Nephron progenitor cell (in vitro differentiated cells): Measurements from ENCODE around the gene C1QL1.
A peak's percentile ranks its signal among the peaks of the same experiment; 100 is the strongest.

ENCODE experiments used
- DNase-seq: peaks from one replicate; pipeline ENCODE4 v3.0.0; 2021
- H3K27ac Mint-ChIP-seq: 2 replicates; pipeline ENCODE4 v1.8.0; 2021; ENCODE audit warnings: mild to moderate bottlenecking, moderate library complexity, mixed read lengths
- H3K27me3 Mint-ChIP-seq: 2 replicates; pipeline ENCODE4 v1.8.0; 2021; ENCODE audit warnings: mild to moderate bottlenecking, low read depth, mixed read lengths; ENCODE audit not compliant: poor library complexity
- H3K36me3 Mint-ChIP-seq: 2 replicates; pipeline ENCODE4 v1.8.0; 2021; ENCODE audit warnings: low read depth, mixed read lengths
- H3K4me1 Mint-ChIP-seq: 2 replicates; pipeline ENCODE4 v1.8.0; 2021; ENCODE audit warnings: mixed read lengths
- H3K4me3 Mint-ChIP-seq: 2 replicates; pipeline ENCODE4 v1.8.0; 2021; ENCODE audit warnings: mild to moderate bottlenecking, moderate library complexity, mixed read lengths
- H3K9me3 Mint-ChIP-seq: 2 replicates; pipeline ENCODE4 v1.8.0; 2021; ENCODE audit warnings: mild to moderate bottlenecking, moderate library complexity, mixed read lengths
- CTCF ChIP-seq: fragments of 200-600 bp; sonication (generic); IDR thresholded peaks from 2 replicates; pipeline ENCODE4 v1.5.0; 2021; ENCODE audit warnings: antibody characterized with exemption

C1QL1 gene

GRCh38 chr17:44982113-44982702 lies 14.1 kb upstream of the C1QL1 start:
- Mint-ChIP-seq H3K36me3 (no peaks in the 10 kb centered on the region), H3K4me3 (no peak overlapping the region), H3K27ac (peak overlapping the region; percentile 23), H3K27me3 (peaks cover 42% of the 10 kb centered on the region), H3K9me3 (no peaks in the 10 kb centered on the region), H3K4me1 (peaks cover 69% of the 10 kb centered on the region)
- DNase-seq = no peak
- TF ChIP-seq CTCF = no peak

- Mint-ChIP-seq H3K4me3 (peak overlapping the region; percentile 6), H3K36me3 (no peaks in the 10 kb centered on the region), H3K27me3 (peaks cover 44% of the 10 kb centered on the region), H3K9me3 (no peaks in the 10 kb centered on the region), H3K4me1 (peaks cover 74% of the 10 kb centered on the region), H3K27ac (peak overlapping the region; percentile 37)
- TF ChIP-seq CTCF = no peak
- DNase-seq = no peak
Observed at GRCh38 chr17:44981221-44981968, 13.3 kb upstream of the C1QL1 start.

GRCh38 chr17:44979426-44979995 lies 11.4 kb upstream of the C1QL1 start:
- H3K4me1 Mint-ChIP-seq = peaks cover 76% of the 10 kb centered on the region
- H3K36me3 Mint-ChIP-seq = no peaks in the 10 kb centered on the region
- no peak overlapping the region for H3K27ac Mint-ChIP-seq
- TF ChIP-seq CTCF = no peak
- no peaks in the 10 kb centered on the region for H3K9me3 Mint-ChIP-seq
- DNase-seq = no peak
- H3K4me3 Mint-ChIP-seq = no peak overlapping the region
- H3K27me3 Mint-ChIP-seq = peaks cover 47% of the 10 kb centered on the region

- no peak overlapping the region for H3K4me3 Mint-ChIP-seq
- peaks cover 75% of the 10 kb centered on the region for H3K4me1 Mint-ChIP-seq
- H3K27me3 Mint-ChIP-seq = peaks cover 53% of the 10 kb centered on the region
- no peaks in the 10 kb centered on the region for H3K36me3 Mint-ChIP-seq
- no peak for DNase-seq
- TF ChIP-seq CTCF = no peak
- no peaks in the 10 kb centered on the region for H3K9me3 Mint-ChIP-seq
- H3K27ac Mint-ChIP-seq = no peak overlapping the region
Observed at GRCh38 chr17:44978807-44979206, 10.7 kb upstream of the C1QL1 start.

GRCh38 chr17:44977814-44978550 lies 9.9 kb upstream of the C1QL1 start:
- Mint-ChIP-seq H3K4me1 (peaks cover 67% of the 10 kb centered on the region), H3K36me3 (no peaks in the 10 kb centered on the region), H3K27me3 (peaks cover 54% of the 10 kb centered on the region), H3K27ac (no peak overlapping the region), H3K4me3 (peak overlapping the region; percentile 48), H3K9me3 (no peaks in the 10 kb centered on the region)
- no peak for TF ChIP-seq CTCF
- no peak for DNase-seq
